NB4 (cell line): ENCODE data around the gene BACH2.

Source experiments
- DNase-seq: peaks from one replicate; pipeline ENCODE4 v3.0.0; 2010; ENCODE audit warnings: low read depth
- H3K4me3 ChIP-seq: one replicate; pipeline ENCODE4 v1.5.1; 2011; ENCODE audit warnings: mild to moderate bottlenecking, low read depth, low read length, moderate library complexity
- MAX ChIP-seq: IDR thresholded peaks from 2 replicates; pipeline ENCODE4 v1.6.1; 2011; ENCODE audit warnings: low read depth, low read length
- MYC ChIP-seq: IDR thresholded peaks from 2 replicates; pipeline ENCODE4 v1.6.1; 2011; ENCODE audit warnings: low read depth, low read length
- POLR2A ChIP-seq: IDR thresholded peaks from 2 replicates; pipeline ENCODE4 v1.6.1; 2011; ENCODE audit warnings: mild to moderate bottlenecking; ENCODE audit not compliant: insufficient read length; ENCODE audit errors: extremely low read depth
- TF ChIP-seq, protein P1 (sequence below): IDR thresholded peaks from one replicate; pipeline ENCODE4 v1.5.1; 2012; ENCODE audit warnings: low read depth, low read length

Gene BACH2

DNA sequence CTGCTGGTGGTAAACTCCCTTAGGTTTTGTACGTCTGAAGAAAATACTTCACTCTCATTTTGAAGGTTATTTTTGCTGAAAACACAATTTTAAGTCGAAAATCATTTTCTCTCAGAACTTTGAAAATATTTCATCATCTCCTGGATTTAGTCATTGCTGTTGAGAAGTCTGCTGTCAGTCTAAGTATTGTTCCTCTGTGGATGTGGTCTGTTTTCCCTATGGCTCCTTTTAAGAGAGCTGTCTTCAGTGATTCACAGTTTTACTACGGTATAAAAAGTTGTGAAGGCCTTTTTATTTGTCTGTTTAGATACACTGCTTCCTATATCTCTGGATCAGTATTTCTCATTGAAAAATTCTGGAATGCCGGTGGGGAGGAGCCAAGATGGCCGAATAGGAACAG lies 243.0 kb downstream of the BACH2 start:
- DNase-seq = no peak
- TF ChIP-seq, protein P1, sequence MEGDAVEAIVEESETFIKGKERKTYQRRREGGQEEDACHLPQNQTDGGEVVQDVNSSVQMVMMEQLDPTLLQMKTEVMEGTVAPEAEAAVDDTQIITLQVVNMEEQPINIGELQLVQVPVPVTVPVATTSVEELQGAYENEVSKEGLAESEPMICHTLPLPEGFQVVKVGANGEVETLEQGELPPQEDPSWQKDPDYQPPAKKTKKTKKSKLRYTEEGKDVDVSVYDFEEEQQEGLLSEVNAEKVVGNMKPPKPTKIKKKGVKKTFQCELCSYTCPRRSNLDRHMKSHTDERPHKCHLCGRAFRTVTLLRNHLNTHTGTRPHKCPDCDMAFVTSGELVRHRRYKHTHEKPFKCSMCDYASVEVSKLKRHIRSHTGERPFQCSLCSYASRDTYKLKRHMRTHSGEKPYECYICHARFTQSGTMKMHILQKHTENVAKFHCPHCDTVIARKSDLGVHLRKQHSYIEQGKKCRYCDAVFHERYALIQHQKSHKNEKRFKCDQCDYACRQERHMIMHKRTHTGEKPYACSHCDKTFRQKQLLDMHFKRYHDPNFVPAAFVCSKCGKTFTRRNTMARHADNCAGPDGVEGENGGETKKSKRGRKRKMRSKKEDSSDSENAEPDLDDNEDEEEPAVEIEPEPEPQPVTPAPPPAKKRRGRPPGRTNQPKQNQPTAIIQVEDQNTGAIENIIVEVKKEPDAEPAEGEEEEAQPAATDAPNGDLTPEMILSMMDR = no peak
- TF ChIP-seq POLR2A = no peak
- no peak for TF ChIP-seq MAX
- no peak for TF ChIP-seq MYC
- H3K4me3 ChIP-seq = no peak overlapping the region

GRCh38 chr6:90049295-90049694 lies 247.3 kb downstream of the BACH2 start:
- DNase-seq = no peak
- H3K4me3 ChIP-seq = no peak overlapping the region
- TF ChIP-seq, protein P1 = no peak
- TF ChIP-seq MYC = no peak
- TF ChIP-seq POLR2A = no peak
- no peak for TF ChIP-seq MAX

DNA sequence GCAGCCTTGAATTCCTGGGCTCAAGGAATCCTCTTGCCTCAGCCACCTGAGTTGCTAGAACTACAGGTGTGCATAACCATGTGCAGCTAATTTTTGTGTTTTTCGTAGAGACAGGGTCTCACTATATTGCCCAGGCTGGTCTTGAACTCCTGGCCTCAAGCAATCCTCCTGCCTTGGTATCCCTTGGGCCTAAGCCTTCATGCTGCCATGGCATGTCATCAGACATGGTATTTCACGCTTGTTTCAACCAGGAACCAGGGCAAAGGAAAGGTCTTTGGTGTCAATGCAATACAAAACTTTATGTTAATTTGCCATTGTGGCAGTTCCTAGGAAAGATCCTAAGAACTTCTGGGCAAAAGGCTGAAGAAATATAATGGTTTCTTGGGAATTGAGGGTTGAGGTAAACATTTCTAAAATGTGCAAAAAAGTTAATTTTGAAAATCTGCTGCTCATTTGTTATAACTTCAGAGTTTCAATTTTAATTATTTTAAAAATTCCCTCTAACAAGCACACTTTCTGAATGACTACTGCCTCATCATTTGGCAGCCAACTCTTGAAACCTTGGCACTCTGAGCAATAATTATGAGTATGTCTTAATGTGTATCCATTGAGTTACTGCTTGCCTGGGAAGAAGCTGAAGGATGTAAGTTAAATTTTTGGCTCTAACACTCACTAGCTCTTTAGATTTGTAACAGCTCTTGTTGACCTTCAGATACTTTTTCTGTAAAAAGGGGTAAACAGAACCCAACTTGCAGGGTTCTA lies 248.3 kb downstream of the BACH2 start:
- no peak for DNase-seq
- TF ChIP-seq POLR2A = no peak
- TF ChIP-seq, protein P1 = no peak
- TF ChIP-seq MAX = no peak
- TF ChIP-seq MYC = no peak
- H3K4me3 ChIP-seq = no peak overlapping the region

- no peak overlapping the region for H3K4me3 ChIP-seq
- no peak for DNase-seq
- TF ChIP-seq MYC (no peak), MAX (no peak), POLR2A (no peak)
- TF ChIP-seq, protein P1 = no peak
Observed at GRCh38 chr6:90045535-90045934, 251.1 kb downstream of the BACH2 start.

GRCh38 chr6:90044833-90045381 lies 251.7 kb downstream of the BACH2 start:
- no peak overlapping the region for H3K4me3 ChIP-seq
- DNase-seq = peak; percentile 53

More at GRCh38 chr6:90044833-90045381, 251.7 kb downstream of the BACH2 start:
- TF ChIP-seq, protein P1 = no peak
